HG03139 (cell line): ENCODE measurements around the gene PHTF2.
"Not testable (repeated sequence)": the region's sequence is repeated elsewhere in the genome, so short reads cannot be mapped to it uniquely, and the experiment has no call there.

Experiments used
- ATAC-seq: cut with Tn5 transposase; IDR thresholded peaks from one replicate; pipeline ENCODE4 v1.9.1; 2021; ENCODE audit not compliant: unreplicated experiment

PHTF2 gene

GRCh38 chr7:77982926-77983550 is 184.5 kb downstream of the PHTF2 start:
- no peak for ATAC-seq

- no peak for ATAC-seq
Measured at GRCh38 chr7:77983973-77984372, 185.4 kb downstream of the PHTF2 start.

GRCh38 chr7:77985232-77985973 is 186.8 kb downstream of the PHTF2 start:
- no peak for ATAC-seq

- no peak for ATAC-seq
Measured at GRCh38 chr7:77985974-77986339, 187.4 kb downstream of the PHTF2 start.

GRCh38 chr7:77989981-77990566 is 191.5 kb downstream of the PHTF2 start:
- no peak for ATAC-seq

GRCh38 chr7:77991656-77992055 is 193.1 kb downstream of the PHTF2 start:
- ATAC-seq, result no peak

GRCh38 chr7:77993838-77994237 is 195.3 kb downstream of the PHTF2 start:
- ATAC-seq, result no peak

- ATAC-seq, result no peak
Measured at GRCh38 chr7:77995717-77996116, 197.1 kb downstream of the PHTF2 start.

GRCh38 chr7:77999168-77999567 is 200.6 kb downstream of the PHTF2 start:
- ATAC-seq, result not testable (repeated sequence)

- no peak for ATAC-seq
Measured at GRCh38 chr7:78002021-78002420, 203.4 kb downstream of the PHTF2 start.

- no peak for ATAC-seq
Measured at GRCh38 chr7:78002715-78003114, 204.1 kb downstream of the PHTF2 start.

GRCh38 chr7:78006063-78006755 is 207.6 kb downstream of the PHTF2 start:
- ATAC-seq, result no peak
